ENCODE results near the gene NIT1.

The NIT1 gene

GRCh38 chr1:161165742-161166668, 48.1 kb downstream of the NIT1 start, which contains the start of gene PPOX:
TSS of gene PPOX (plus strand) at chr1:161166426. CDS start at chr1:161166848, 422 bp downstream.
- Histone ChIP-seq H3K27me3 (ENCODE audit: insufficient read depth, low read depth, severe bottlenecking) (no peaks in the 10 kb centered on the region), H3K27ac (peak within 1 kb of the TSS; percentile 61), H3K9me3 (ENCODE audit: severe bottlenecking) (no peaks in the 10 kb centered on the region), H3K36me3 (peaks cover 68% of the 10 kb centered on the region), H3K4me3 (ENCODE audit: low read depth, low read length) (peak within 1 kb of the TSS; percentile 68)
- peak; percentile 74 for TF ChIP-seq CTCF (IDR thresholded peaks at IDR 0.05; ENCODE audit: low read depth, low read length)
- DNase-seq: peak; percentile 100

GRCh38 chr1:161166669-161167548, 49.0 kb downstream of the NIT1 start:
- Histone ChIP-seq H3K9me3 (ENCODE audit: severe bottlenecking) (no peaks in the 10 kb centered on the region), H3K36me3 (peaks cover 71% of the 10 kb centered on the region), H3K4me3 (ENCODE audit: low read depth, low read length) (peak overlapping the region; percentile 68), H3K27ac (peak overlapping the region; percentile 57), H3K27me3 (ENCODE audit: insufficient read depth, low read depth, severe bottlenecking) (no peaks in the 10 kb centered on the region)
- DNase-seq: peak; percentile 68
- no peak for TF ChIP-seq CTCF (IDR thresholded peaks at IDR 0.05; ENCODE audit: low read depth, low read length)

- no peak overlapping the region for H3K4me3 ChIP-seq (ENCODE audit: low read depth, low read length)
- H3K9me3 ChIP-seq (ENCODE audit: severe bottlenecking): no peaks in the 10 kb centered on the region
- H3K27me3 ChIP-seq (ENCODE audit: insufficient read depth, low read depth, severe bottlenecking): no peaks in the 10 kb centered on the region
- peaks cover 72% of the 10 kb centered on the region for H3K36me3 ChIP-seq
- no peak overlapping the region for H3K27ac ChIP-seq
- DNase-seq: no peak
- TF ChIP-seq CTCF (IDR thresholded peaks at IDR 0.05; ENCODE audit: low read depth, low read length): no peak
Observed at GRCh38 chr1:161168906-161169305, 51.0 kb downstream of the NIT1 start.
